NB4 (cell line): Measurements from ENCODE around the gene YPEL3.

Source experiments
- DNase-seq: peaks from one replicate; pipeline ENCODE4 v3.0.0; 2010; ENCODE audit warnings: low read depth
- H3K4me3 ChIP-seq: one replicate; pipeline ENCODE4 v1.5.1; 2011; ENCODE audit warnings: mild to moderate bottlenecking, low read depth, low read length, moderate library complexity
- CTCF ChIP-seq: IDR thresholded peaks from one replicate; pipeline ENCODE4 v1.5.1; 2012; ENCODE audit warnings: low read depth, low read length
- MAX ChIP-seq: IDR thresholded peaks from 2 replicates; pipeline ENCODE4 v1.6.1; 2011; ENCODE audit warnings: low read depth, low read length
- MYC ChIP-seq: IDR thresholded peaks from 2 replicates; pipeline ENCODE4 v1.6.1; 2011; ENCODE audit warnings: low read depth, low read length
- POLR2A ChIP-seq: IDR thresholded peaks from 2 replicates; pipeline ENCODE4 v1.6.1; 2011; ENCODE audit warnings: mild to moderate bottlenecking; ENCODE audit not compliant: insufficient read length; ENCODE audit errors: extremely low read depth

YPEL3 gene

GRCh38 chr16:30046178-30046577, 49.8 kb downstream of the YPEL3 start:
- no peak overlapping the region for H3K4me3 ChIP-seq
- TF ChIP-seq MYC: no peak
- TF ChIP-seq MAX: no peak
- TF ChIP-seq CTCF: no peak
- TF ChIP-seq POLR2A: no peak
- DNase-seq: no peak
